Spleen (tissue), 7 donors: ENCODE measurements around the gene METAP1D.

Experiments used
- POLR2A ChIP-seq, 3 donors: fragments of 450-650 bp; IDR thresholded peaks; one replicate each; pipeline ENCODE4 v1.5.1; 2017; ENCODE audit warnings: antibody characterized with exemption in 3 of 3, mild to moderate bottlenecking in 1 of 3
- POLR2AphosphoS5 ChIP-seq, 3 donors: sonication (generic); formaldehyde crosslinking; IDR thresholded peaks; one replicate each; pipeline ENCODE4 v1.5.1; 2017; ENCODE audit warnings: antibody characterized with exemption in 3 of 3
- TF ChIP-seq, protein P1 (sequence below), 11 experiments: fragments of 200-600 bp in 7 of 11; fragments of 450-650 bp in 4 of 11; sonication (generic) in 4 of 11; IDR thresholded peaks in 8 of 11; conservative IDR thresholded peaks in 3 of 11; 1 replicate in 7 of 11; 2 replicates in 4 of 11; pipeline versions ENCODE4 v1.4.0 to v1.8.0; 2016 to 2021; ENCODE audit warnings: antibody characterized with exemption in 11 of 11, inconsistent platforms in 4 of 11, mild to moderate bottlenecking in 1 of 11
- donor health status: DM: no; HTN: no; CAD: no; lungs with moderate emphysema.
- donor health status: DM: no; HTN: no; CAD: no.
- donor health status: DM: no; HTN: no; CAD: no.

DNA sequence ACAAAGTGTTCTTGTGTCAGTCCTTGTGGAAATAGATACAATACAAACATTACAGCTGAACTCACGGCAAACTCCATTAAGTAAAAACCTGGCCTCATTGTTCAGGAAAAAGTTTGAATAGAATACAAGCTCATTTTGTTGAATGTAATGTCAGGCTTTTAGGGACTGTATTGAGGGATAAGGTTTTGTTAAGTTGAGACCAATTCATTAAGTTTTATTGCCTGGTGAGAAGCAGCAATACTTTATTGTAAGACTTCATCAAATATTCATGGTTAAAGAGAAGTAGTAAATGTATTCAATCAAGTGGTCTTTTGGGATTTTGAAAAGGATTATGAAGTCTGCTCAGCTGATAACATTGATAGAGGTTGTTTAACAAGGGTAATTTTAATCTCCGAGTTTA lies 35.4 kb upstream of the METAP1D start:
- TF ChIP-seq POLR2A (IDR thresholded peaks at IDR 0.05): no peak
- no peak for TF ChIP-seq POLR2AphosphoS5 (IDR thresholded peaks at IDR 0.05)
- TF ChIP-seq, protein P1, sequence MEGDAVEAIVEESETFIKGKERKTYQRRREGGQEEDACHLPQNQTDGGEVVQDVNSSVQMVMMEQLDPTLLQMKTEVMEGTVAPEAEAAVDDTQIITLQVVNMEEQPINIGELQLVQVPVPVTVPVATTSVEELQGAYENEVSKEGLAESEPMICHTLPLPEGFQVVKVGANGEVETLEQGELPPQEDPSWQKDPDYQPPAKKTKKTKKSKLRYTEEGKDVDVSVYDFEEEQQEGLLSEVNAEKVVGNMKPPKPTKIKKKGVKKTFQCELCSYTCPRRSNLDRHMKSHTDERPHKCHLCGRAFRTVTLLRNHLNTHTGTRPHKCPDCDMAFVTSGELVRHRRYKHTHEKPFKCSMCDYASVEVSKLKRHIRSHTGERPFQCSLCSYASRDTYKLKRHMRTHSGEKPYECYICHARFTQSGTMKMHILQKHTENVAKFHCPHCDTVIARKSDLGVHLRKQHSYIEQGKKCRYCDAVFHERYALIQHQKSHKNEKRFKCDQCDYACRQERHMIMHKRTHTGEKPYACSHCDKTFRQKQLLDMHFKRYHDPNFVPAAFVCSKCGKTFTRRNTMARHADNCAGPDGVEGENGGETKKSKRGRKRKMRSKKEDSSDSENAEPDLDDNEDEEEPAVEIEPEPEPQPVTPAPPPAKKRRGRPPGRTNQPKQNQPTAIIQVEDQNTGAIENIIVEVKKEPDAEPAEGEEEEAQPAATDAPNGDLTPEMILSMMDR (IDR thresholded peaks at IDR 0.05 in 8 of 11, conservative IDR thresholded peaks at IDR 0.05 in 3 of 11): no peak
